ENCODE results near the gene TAS2R8. TPM values are rescaled to one million over a fixed set of nuclear protein-coding genes. Genes with fewer than 3 reads are reported as not detected.
"Not testable (repeated sequence)": the region's sequence is repeated elsewhere in the genome, so short reads cannot be mapped to it uniquely, and the experiment has no call there.

The TAS2R8 gene
- total and polyA plus RNA-seq, 11 donors: 0.50 TPM; not detected in 10

DNA sequence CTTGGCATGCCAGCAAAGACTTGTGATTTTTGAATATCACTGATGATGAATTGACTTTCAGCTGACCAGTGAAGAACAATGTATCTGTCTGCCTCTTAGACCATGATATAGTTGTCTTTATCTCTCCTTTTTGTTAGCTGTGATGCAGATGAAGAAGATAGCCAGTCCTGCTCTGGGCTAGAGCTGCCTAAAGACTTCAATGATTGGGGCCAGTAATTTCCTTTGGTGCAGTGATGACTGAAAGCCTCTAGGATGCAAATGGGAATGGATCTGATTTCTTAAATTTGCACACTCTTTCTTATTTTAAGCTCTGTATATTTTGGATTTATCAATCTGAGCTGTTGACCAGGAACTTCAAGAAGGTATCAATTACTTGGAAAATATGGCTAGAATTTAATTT lies 3.0 kb upstream of the TAS2R8 start, which contains the start of gene TAS2R9:
Gene TAS2R9, minus strand, starts transcription at position 101 of the 400 bp plus-strand sequence. Its CDS starts 93 bp downstream, at position 8.
- intact Hi-C loops (cut with DNase I): no loop called here
- no peak for DNase-seq

DNA sequence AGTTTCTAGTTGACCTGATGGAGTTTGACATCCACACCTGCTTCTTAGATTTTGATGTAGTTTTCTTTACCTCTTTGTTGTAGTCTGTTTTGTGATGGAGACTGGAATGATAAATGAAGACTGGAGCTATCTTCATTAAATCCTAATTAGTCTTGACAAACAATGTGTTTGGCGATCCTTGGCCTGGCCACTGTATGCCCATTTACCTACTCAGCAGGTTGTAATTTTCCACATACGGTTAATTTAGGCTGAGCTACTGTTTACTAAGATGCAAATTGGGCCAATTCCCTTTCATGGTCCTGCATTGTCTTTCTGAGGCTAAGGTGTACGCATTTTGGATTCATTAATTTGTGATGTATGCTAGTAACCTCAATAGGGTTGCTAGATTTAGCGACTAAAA lies 4.5 kb downstream of the TAS2R8 start, which contains the start of gene TAS2R7:
Gene TAS2R7, minus strand, starts transcription at position 41 of the 400 bp plus-strand sequence. CDS start 57 bp downstream, outside the sequence.
- DNase-seq (no peak), ATAC-seq (no peak)
- intact Hi-C loops (cut with DNase I): no loop called here
- Histone ChIP-seq H3K4me1 (no peaks in the 10 kb centered on the region), H3K36me3 (no peaks in the 10 kb centered on the region), H3K9me3 (no peaks in the 10 kb centered on the region), H3K27me3 (no peaks in the 10 kb centered on the region), H3K4me3 (no peak within 1 kb of the TSS), H3K27ac (no peak within 1 kb of the TSS)
- 63 to 68% (median 66%) methylated on average over 4 of the region's 4 CpGs for WGBS, 4 donors
- TF ChIP-seq CTCF (IDR thresholded peaks at IDR 0.05) (no peak), POLR2A (IDR thresholded peaks at IDR 0.05) (no peak)

More for the DNA sequence above, 3.0 kb upstream of the TAS2R8 start, which contains the start of gene TAS2R9:
- no peaks in the 10 kb centered on the region for H3K27me3 ChIP-seq
- H3K27ac ChIP-seq: no peak within 1 kb of the TSS
- H3K4me3 ChIP-seq: no peak within 1 kb of the TSS
- no peaks in the 10 kb centered on the region for H3K4me1 ChIP-seq
- ATAC-seq: no peak
- no peak for TF ChIP-seq CTCF (IDR thresholded peaks at IDR 0.05)
- no peak for TF ChIP-seq POLR2A (IDR thresholded peaks at IDR 0.05)
- H3K36me3 ChIP-seq: no peaks in the 10 kb centered on the region
- H3K9me3 ChIP-seq: peaks cover 0 to 6% (median 0%) of the 10 kb centered on the region in 12 donors

DNA sequence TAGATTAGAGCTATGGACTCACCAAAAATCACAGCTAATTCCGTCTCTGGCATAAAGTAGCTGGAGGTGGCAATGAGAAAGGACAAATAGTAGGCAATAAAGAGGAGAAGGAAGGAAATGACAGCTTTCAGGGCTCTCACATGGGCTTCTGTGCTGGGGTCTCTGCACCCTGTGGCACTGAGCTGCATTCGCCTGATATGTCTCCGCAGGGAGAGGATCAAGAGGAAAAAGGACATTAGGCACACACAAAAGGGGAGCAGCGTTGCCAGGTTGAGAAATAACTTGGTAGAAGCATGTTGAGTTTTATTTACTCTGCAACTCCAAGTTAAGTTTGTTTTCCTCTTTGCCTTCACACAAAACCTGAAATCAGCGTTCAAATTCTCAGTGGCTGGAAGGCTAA lies 5.3 kb downstream of the TAS2R8 start:
- Histone ChIP-seq H3K27me3 (no peaks in the 10 kb centered on the region), H3K36me3 (no peaks in the 10 kb centered on the region), H3K4me3 (no peak overlapping the region), H3K9me3 (no peaks in the 10 kb centered on the region), H3K4me1 (no peaks in the 10 kb centered on the region), H3K27ac (no peak overlapping the region)
- TF ChIP-seq CTCF (IDR thresholded peaks at IDR 0.05): no peak
- no peak for TF ChIP-seq POLR2A (IDR thresholded peaks at IDR 0.05)
- intact Hi-C loops (cut with DNase I): no loop called here
- 69 to 78% (median 71%) methylated on average over 5 of the region's 5 CpGs for WGBS, 4 donors
- DNase-seq: no peak
- no peak for ATAC-seq

- no peaks in the 10 kb centered on the region for H3K4me1 ChIP-seq
- ATAC-seq: no peak
- TF ChIP-seq POLR2A (IDR thresholded peaks at IDR 0.05) (no peak), CTCF (IDR thresholded peaks at IDR 0.05) (no peak)
- 62 to 72% (median 62%) methylated on average over 2 of the region's 2 CpGs for WGBS, 4 donors
- H3K27me3 ChIP-seq: no peaks in the 10 kb centered on the region
- H3K27ac ChIP-seq: no peak overlapping the region
- no peaks in the 10 kb centered on the region for H3K36me3 ChIP-seq
- intact Hi-C loops (cut with DNase I): no loop called here
- DNase-seq: no peak
- H3K9me3 ChIP-seq: no peaks in the 10 kb centered on the region
- H3K4me3 ChIP-seq: no peak overlapping the region
Observed at GRCh38 chr12:10794222-10794621, 12.9 kb downstream of the TAS2R8 start.

DNA sequence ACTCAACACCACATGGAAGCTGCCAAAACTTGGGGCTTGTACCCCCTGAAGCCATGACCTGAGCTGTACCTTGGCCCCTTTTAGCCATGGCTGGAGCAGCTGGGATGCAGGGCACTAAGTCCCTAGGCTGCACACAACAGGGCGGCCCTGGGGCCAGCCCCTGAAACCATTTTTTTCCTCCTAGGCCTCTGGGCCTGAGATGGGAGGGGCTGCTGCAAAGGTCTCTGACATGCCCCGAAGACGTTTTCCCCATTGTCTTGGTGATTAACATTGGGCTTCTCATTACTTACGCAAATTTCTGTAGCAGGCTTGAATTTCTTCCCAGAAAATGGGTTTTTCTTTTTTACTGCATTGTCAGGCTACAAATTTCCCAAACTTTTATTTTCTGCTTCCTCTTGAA lies 15.3 kb downstream of the TAS2R8 start:
- DNase-seq; H3K27me3 ChIP-seq; ATAC-seq; intact Hi-C loops (cut with DNase I); H3K4me1 ChIP-seq; H3K4me3 ChIP-seq; H3K27ac ChIP-seq; H3K9me3 ChIP-seq; H3K36me3 ChIP-seq: not testable (repeated sequence)
- 85 to 96% (median 89%) methylated on average over 4 of the region's 4 CpGs for WGBS, 4 donors
